Neutrophil (primary cell): ENCODE data around the gene TMEM212.
"Not testable (repeated sequence)": the region's sequence is repeated elsewhere in the genome, so short reads cannot be mapped to it uniquely, and the experiment has no call there.

Source experiments
- H3K27ac ChIP-seq: fragments of 200-600 bp; sonication (generic); 2 replicates; pipeline ENCODE4 v1.5.1; 2016; ENCODE audit warnings: mild to moderate bottlenecking, moderate library complexity
- H3K27me3 ChIP-seq: fragments of 200-600 bp; sonication (generic); 2 replicates; pipeline ENCODE4 v1.6.0; 2016; ENCODE audit warnings: mild to moderate bottlenecking
- H3K36me3 ChIP-seq: fragments of 200-600 bp; sonication (generic); 2 replicates; pipeline ENCODE4 v1.5.1; 2017
- H3K4me1 ChIP-seq, 2 experiments: fragments of 200-600 bp in 1 of 2; sonication (generic) in 1 of 2; 1 replicate in 1 of 2; 2 replicates in 1 of 2; pipeline versions ENCODE4 v1.5.1 to v1.6.1; 2013 to 2016; ENCODE audit warnings: low read depth in 1 of 2, low read length in 1 of 2, mild to moderate bottlenecking in 1 of 2, moderate library complexity in 1 of 2; ENCODE audit not compliant: control insufficient read depth in 1 of 2, insufficient read depth in 1 of 2
- H3K4me3 ChIP-seq, 2 experiments: fragments of 200-600 bp in 1 of 2; sonication (generic) in 1 of 2; 1 replicate in 1 of 2; 2 replicates in 1 of 2; pipeline ENCODE4 v1.5.1; 2013 to 2016; ENCODE audit warnings: low read depth in 1 of 2, low read length in 1 of 2, mild to moderate bottlenecking in 1 of 2, moderate library complexity in 1 of 2
- H3K9me3 ChIP-seq: fragments of 200-600 bp; sonication (generic); 2 replicates; pipeline ENCODE4 v1.5.1; 2016
- TF ChIP-seq, protein P1 (sequence below): fragments of 200-600 bp; sonication (generic); IDR thresholded peaks from 2 replicates; pipeline ENCODE4 v1.5.1; 2016; ENCODE audit warnings: antibody characterized with exemption

The TMEM212 gene

DNA sequence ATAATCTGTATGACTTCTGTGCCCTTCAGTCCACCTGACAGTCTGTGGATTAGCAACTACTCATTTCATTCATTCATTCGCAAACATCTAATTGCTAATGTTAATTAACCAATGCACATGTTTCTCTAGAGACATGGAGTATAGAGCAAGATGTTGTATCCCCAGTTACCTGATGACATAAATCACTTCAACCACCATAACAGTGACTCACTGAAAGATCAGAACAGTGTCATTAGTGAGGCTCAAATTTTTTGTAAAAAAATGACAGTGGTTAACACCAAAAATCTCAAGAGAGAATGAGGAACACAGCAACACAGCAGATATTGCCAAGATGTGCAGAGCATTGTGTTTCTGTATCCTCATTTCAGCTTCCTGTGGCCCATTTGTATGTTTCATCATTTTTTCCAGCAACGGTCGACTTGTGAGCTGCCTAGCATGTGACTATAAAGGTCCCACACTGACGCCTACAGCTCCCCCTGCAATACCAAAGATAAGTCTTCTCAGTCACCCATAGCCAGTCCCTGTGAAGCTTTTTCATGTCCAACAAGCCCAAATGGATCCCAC is 29.2 kb upstream of the TMEM212 start:
- Histone ChIP-seq H3K27ac (peak overlapping the region; percentile 91), H3K4me3 (no peak overlapping the region), H3K9me3 (no peaks in the 10 kb centered on the region), H3K27me3 (no peaks in the 10 kb centered on the region), H3K36me3 (no peaks in the 10 kb centered on the region), H3K4me1 (peaks cover 45 to 54% of the 10 kb centered on the region in 2 experiments)
- TF ChIP-seq, protein P1, sequence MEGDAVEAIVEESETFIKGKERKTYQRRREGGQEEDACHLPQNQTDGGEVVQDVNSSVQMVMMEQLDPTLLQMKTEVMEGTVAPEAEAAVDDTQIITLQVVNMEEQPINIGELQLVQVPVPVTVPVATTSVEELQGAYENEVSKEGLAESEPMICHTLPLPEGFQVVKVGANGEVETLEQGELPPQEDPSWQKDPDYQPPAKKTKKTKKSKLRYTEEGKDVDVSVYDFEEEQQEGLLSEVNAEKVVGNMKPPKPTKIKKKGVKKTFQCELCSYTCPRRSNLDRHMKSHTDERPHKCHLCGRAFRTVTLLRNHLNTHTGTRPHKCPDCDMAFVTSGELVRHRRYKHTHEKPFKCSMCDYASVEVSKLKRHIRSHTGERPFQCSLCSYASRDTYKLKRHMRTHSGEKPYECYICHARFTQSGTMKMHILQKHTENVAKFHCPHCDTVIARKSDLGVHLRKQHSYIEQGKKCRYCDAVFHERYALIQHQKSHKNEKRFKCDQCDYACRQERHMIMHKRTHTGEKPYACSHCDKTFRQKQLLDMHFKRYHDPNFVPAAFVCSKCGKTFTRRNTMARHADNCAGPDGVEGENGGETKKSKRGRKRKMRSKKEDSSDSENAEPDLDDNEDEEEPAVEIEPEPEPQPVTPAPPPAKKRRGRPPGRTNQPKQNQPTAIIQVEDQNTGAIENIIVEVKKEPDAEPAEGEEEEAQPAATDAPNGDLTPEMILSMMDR, result no peak

DNA sequence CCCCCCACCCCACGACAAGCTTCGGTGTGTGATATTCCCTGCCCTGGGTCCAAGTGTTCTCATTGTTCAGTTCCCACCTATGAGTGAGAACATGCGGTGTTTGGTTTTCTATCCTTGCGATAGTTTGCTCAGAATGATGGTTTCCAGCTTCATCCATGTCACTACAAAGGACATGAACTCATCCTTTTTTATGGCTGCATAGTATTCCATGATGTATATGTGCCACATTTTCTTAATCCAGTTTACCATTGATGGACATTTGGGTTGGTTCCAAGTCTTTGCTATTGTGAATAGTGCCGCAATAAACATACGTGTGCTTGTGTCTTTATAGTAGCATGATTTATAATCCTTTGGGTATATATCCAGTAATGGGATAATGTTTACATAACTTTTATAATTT is 28.5 kb upstream of the TMEM212 start:
- Histone ChIP-seq H3K27ac (peak overlapping the region; percentile 91), H3K4me1 (peaks cover 40 to 47% of the 10 kb centered on the region in 2 experiments)
- H3K36me3 ChIP-seq, H3K4me3 ChIP-seq, H3K9me3 ChIP-seq, H3K27me3 ChIP-seq: not testable (repeated sequence)

DNA sequence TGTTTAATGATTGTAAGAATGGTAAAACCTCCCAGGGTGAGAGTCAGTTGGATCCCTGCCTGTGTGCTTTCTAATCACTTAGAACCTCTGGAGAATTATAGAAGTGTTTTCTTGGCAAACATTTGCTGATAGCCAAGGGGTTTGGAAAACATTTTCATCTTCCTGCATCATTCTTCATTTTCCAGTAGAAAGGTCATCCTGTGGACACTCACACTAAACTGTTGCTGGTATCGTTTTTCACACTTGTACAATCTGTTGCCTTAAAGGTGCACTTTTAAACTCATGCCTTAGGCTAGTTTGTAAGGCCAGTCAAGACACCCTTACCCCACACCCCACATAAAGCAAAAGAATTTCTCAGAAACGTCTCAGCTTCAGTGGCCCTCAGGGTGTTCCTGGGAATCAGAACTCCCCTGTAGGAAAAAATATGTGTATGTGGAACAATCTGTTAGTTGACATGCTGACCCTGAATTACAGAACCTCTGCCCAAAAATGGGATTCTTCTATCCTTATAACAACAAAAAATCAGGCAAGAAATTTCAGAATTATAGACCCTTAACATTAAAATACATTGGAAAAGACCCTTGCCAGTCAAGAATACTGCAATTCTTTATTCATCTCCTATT is 27.1 kb upstream of the TMEM212 start:
- TF ChIP-seq, protein P1, result no peak
- H3K9me3 ChIP-seq, result no peaks in the 10 kb centered on the region
- H3K27me3 ChIP-seq, result no peaks in the 10 kb centered on the region
- H3K4me3 ChIP-seq, result no peak overlapping the region
- H3K4me1 ChIP-seq, result peaks cover 36 to 40% of the 10 kb centered on the region in 2 experiments
- no peak overlapping the region for H3K27ac ChIP-seq
- H3K36me3 ChIP-seq, result no peaks in the 10 kb centered on the region

DNA sequence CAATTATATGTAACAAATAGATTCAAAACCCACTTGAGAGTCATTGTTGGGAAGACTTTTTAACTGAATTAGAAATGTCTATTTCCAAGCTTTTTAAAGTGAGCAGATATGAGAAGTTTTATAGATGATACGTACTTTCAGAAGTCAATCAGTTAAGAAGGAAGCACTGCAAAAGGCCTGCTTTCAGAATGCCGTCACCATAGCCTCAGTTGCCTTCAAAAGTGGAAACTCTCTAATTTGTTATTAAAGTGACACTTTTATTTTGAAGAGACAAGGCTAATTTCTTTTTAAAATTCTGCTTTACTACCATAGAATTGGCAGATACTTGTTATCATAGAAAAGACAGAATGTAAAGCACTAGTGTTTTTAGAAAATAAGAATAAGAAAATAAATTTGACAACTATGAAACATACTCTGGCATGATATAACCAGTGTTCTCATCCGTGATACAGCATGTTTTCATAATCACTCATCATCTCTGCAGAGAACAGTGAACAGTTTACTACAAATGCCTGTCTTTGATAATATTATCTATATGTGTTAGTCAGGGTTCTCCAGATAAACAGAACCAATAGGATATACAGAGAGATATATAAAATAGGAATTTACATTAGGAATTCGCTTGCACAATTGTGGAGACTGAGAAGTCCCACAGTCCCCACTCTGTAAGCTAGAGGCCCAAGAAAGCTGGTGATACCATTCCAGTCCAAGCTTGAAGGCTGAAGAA is 25.9 kb upstream of the TMEM212 start:
- no peaks in the 10 kb centered on the region for H3K27me3 ChIP-seq
- no peaks in the 10 kb centered on the region for H3K36me3 ChIP-seq
- TF ChIP-seq, protein P1, result no peak
- H3K4me1 ChIP-seq, result peaks cover 36 to 39% of the 10 kb centered on the region in 2 experiments
- H3K4me3 ChIP-seq, result no peak overlapping the region
- no peak overlapping the region for H3K27ac ChIP-seq
- H3K9me3 ChIP-seq, result no peaks in the 10 kb centered on the region

DNA sequence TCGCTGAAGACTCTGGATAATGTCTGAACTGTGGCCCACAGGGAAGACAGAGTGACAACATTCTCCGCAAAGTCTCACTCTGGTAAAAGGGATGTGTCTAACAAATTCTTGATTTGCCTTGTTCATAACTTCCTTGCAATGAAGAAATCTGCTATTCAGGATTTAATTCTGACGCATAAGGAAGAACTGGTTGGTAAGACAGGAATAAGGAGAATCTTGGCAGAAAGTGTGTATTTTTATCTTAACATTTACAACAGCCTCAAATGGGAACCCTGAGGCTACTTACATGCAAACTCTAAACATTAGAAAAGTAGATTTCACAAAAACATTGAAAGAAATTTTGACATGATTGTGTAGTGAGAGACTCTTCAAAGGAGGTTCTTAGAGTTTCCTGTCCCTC is 22.1 kb upstream of the TMEM212 start:
- no peak overlapping the region for H3K27ac ChIP-seq
- peaks cover 39 to 44% of the 10 kb centered on the region in 2 experiments for H3K4me1 ChIP-seq
- H3K9me3 ChIP-seq, result no peaks in the 10 kb centered on the region
- TF ChIP-seq, protein P1, result no peak
- H3K4me3 ChIP-seq, result no peak overlapping the region
- no peaks in the 10 kb centered on the region for H3K27me3 ChIP-seq
- H3K36me3 ChIP-seq, result no peaks in the 10 kb centered on the region

DNA sequence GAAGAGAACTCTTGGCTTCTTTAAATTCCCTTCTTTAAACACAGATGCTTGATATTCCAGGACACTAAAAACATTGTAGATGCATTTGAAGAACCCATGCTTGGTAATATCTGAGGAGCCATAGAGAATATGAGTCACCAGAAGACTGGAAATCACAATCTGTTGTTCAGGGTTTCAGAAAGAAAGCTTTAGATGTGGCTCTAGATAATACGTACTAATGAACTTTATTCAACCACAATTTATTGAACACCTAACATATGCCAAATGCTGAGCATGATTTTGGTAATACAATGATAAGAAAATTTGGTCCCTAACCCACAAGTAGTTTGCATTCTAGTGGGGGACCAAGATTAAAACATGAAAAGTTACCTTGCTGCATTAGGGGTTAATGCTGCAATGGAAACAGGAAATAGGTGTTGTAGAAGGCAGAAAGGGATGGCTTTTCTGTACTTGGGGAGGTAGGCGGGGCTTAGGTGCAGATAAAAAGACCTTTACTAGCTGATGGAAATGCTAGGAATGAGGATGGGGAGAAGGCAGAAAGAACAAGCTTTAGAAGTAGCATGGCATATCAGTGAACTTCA is 21.3 kb upstream of the TMEM212 start:
- H3K4me1 ChIP-seq, result peaks cover 39 to 44% of the 10 kb centered on the region in 2 experiments
- H3K36me3 ChIP-seq, result no peaks in the 10 kb centered on the region
- no peak overlapping the region for H3K4me3 ChIP-seq
- H3K27me3 ChIP-seq, result no peaks in the 10 kb centered on the region
- TF ChIP-seq, protein P1, result no peak
- no peak overlapping the region for H3K27ac ChIP-seq
- no peaks in the 10 kb centered on the region for H3K9me3 ChIP-seq
